Measurements from ENCODE around the gene ARHGEF1. TPM values are rescaled to one million over a fixed set of nuclear protein-coding genes. Genes with fewer than 3 reads are reported as not detected.
"Not testable (repeated sequence)": the region's sequence is repeated elsewhere in the genome, so short reads cannot be mapped to it uniquely, and the experiment has no call there.

ARHGEF1 gene
- total RNA-seq, 8 experiments from 2014 or later: 10.4 to 64.9 (median 24.2) TPM

GRCh38 chr19:41914424-41914834 is 31.4 kb downstream of the ARHGEF1 start:
- WGBS, 10 experiments: 0 to 14% (median 5%) methylated on average over 1 to 2 of the region's 5 CpGs; no CpG with 5 or more reads in 6 of the 10 experiments
- ATAC-seq (replicated peaks in 6 of 8); H3K27ac ChIP-seq; H3K4me3 ChIP-seq; in situ Hi-C loops (cut with MboI; ENCODE audit: low pct_unique_long_range_greater_than_20kb in 2 of 9, low sequenced_read_pairs in 9 of 9, unreplicated experiment in 9 of 9): not testable (repeated sequence)
- peaks cover 0 to 21% of the 10 kb centered on the region in 2 donors for H3K4me1 ChIP-seq (replicated peaks in 1 of 2)

DNA sequence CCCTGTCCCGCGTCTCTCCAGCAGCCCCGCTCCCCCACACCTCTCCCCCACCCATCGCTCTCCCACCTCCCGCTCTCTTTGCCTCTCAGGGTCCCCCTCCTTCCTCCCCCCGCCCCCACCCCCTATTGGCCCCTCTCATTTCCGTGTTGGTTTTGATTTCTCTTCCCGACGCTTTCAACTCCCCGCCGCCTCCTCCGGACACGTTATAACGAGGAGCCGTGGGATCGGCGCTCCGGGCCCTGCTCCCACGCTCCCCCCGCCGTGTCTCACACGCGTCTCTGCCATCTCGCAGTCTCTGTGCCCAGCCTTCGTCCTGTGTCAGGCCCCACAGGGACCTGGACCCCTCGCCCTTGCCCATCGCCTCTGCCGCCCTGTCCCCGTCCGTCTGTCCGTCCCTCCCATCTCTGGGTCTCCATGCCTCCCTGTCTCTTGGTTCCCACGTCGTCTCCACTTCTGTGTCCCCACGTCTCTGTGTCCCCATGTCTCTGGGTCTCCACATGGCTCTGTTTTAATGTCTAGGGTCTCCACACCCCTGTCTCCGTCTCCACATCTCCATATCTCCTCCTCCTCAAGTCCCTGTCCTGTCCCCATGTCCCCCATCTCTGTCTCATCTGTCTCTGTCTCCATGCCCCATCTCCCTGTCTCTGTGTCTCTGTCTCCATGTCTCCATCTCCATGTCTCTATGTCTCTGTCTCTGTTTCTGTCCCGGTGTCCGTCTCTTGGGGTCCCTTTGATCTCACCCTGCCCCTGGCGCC is 32.2 kb downstream of the ARHGEF1 start:
- no peak overlapping the region for H3K4me3 ChIP-seq
- WGBS, 10 experiments: 0 to 20% (median 10%) methylated on average over 1 to 8 of the region's 38 CpGs; no CpG with 5 or more reads in 5 of the 10 experiments
- no peak overlapping the region for H3K27ac ChIP-seq
- in situ Hi-C loops (cut with MboI; ENCODE audit: low pct_unique_long_range_greater_than_20kb in 2 of 9, low sequenced_read_pairs in 9 of 9, unreplicated experiment in 9 of 9): no loop called here
- ATAC-seq (replicated peaks in 6 of 8): no peak
- H3K4me1 ChIP-seq (replicated peaks in 1 of 2): peaks cover 0 to 21% of the 10 kb centered on the region in 2 donors

GRCh38 chr19:41915776-41916414 is 32.9 kb downstream of the ARHGEF1 start:
- in situ Hi-C loops (cut with MboI; ENCODE audit: low pct_unique_long_range_greater_than_20kb in 2 of 9, low sequenced_read_pairs in 9 of 9, unreplicated experiment in 9 of 9): no loop called here
- no peak for ATAC-seq (replicated peaks in 6 of 8)
- WGBS, 10 experiments: 17 to 83% (median 47%) methylated on average over 1 to 5 of the region's 27 CpGs; no CpG with 5 or more reads in 6 of the 10 experiments
- peaks cover 0 to 21% of the 10 kb centered on the region in 2 donors for H3K4me1 ChIP-seq (replicated peaks in 1 of 2)
- H3K27ac ChIP-seq: no peak overlapping the region
- H3K4me3 ChIP-seq: no peak overlapping the region

DNA sequence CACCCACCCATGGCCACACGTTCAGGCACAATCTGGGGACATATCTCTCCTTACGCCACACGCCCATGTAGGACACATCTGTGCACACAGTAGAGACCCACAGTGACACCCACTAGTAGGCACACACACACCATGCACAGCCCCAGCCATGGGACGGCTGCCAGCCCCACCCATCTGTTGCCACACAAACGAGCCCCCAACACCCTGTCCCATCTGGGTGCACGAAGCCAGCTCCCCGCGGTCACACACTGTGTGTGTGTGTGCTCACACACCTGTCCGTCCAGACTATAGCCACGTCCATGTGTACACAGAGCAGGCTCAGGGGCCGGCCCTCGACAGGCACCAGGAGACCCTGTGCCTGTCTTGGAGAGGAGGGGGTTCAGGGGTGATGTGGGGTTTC is 34.7 kb downstream of the ARHGEF1 start:
- Histone ChIP-seq H3K4me1 (replicated peaks in 1 of 2) (peaks cover 7 to 30% of the 10 kb centered on the region in 2 donors), H3K27ac (no peak overlapping the region), H3K4me3 (no peak overlapping the region)
- ATAC-seq (replicated peaks in 6 of 8): peak in 5 of 8 experiments; percentile 5 to 17 (median 13)
- 0 to 100% (median 60%) methylated on average over 1 to 3 of the region's 12 CpGs; no CpG with 5 or more reads in 7 of the 10 experiments for WGBS, 10 experiments
- in situ Hi-C loops (cut with MboI; ENCODE audit: low pct_unique_long_range_greater_than_20kb in 2 of 9, low sequenced_read_pairs in 9 of 9, unreplicated experiment in 9 of 9): no loop called here

- 60 to 100% (median 77%) methylated on average over 1 to 4 of the region's 6 CpGs; no CpG with 5 or more reads in 4 of the 10 experiments for WGBS, 10 experiments
- peaks cover 11 to 31% of the 10 kb centered on the region in 2 donors for H3K4me1 ChIP-seq (replicated peaks in 1 of 2)
- ATAC-seq (replicated peaks in 6 of 8): no peak
- no peak overlapping the region for H3K27ac ChIP-seq
- in situ Hi-C loops (cut with MboI; ENCODE audit: low pct_unique_long_range_greater_than_20kb in 2 of 9, low sequenced_read_pairs in 9 of 9, unreplicated experiment in 9 of 9): no loop called here
- H3K4me3 ChIP-seq: no peak overlapping the region
Measured at GRCh38 chr19:41918095-41918494, 35.1 kb downstream of the ARHGEF1 start.

DNA sequence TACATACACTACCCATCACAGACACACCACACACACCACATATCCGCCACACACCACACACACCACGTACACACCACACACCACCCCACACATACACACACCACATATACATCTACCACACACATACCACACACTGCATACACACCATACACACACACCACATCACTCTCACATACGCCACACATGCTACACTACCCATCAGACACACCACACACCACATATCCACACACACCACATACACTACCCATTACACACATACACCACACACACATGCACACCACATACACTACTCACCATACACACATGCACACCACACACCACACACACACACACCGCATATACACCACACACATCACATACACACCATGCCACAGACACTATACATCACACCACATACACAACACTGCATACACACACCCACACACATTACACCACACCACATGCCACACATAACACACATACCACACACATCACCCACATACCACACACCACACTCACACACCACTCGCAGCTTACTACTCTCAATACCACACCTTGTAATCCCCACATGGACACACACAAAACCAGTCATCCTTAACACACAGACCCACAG is 35.8 kb downstream of the ARHGEF1 start:
- Histone ChIP-seq H3K4me3 (no peak overlapping the region), H3K4me1 (replicated peaks in 1 of 2) (peaks cover 13 to 26% of the 10 kb centered on the region in 2 donors), H3K27ac (no peak overlapping the region)
- WGBS, 10 experiments: 50 to 100% (median 83%) methylated on average over 1 to 5 of the region's 5 CpGs; no CpG with 5 or more reads in 2 of the 10 experiments
- no peak for ATAC-seq (replicated peaks in 6 of 8)
- in situ Hi-C loops (cut with MboI; ENCODE audit: low pct_unique_long_range_greater_than_20kb in 2 of 9, low sequenced_read_pairs in 9 of 9, unreplicated experiment in 9 of 9): no loop called here

DNA sequence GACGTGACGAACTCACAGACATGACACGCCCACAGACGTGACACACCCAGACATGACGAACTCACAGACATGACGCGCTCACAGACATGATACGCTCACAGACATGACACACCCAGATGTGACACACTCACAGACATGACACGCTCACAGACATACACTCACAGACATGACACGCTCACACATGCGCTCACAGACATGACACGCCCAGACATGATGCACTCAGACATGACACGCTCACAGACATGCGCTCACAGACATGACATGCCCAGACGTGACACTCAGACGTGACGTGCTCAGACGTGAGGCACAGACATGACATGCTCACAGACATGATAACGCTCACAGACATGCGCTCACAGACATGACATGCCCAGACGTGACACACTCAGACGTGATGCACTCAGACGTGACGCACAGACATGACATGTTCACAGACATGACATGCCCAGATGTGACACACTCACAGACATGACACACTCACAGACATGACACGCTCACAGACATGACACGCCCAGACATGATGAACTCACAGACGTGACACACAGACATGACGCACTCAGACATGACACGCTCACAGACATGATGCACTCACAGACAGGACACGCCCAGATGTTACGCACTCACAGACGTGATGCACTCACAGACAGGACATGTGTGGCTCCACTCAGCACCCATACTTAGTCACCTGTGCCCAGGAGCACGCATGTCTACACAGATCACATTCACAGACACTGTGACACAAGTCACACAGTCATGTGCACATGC is 37.1 kb downstream of the ARHGEF1 start:
- ATAC-seq (replicated peaks in 6 of 8): peak in 3 of 8 experiments; percentile 2 to 33 (median 11)
- peaks cover 13 to 24% of the 10 kb centered on the region in 2 donors for H3K4me1 ChIP-seq (replicated peaks in 1 of 2)
- H3K4me3 ChIP-seq: no peak overlapping the region
- 75 to 93% (median 83%) methylated on average over 2 to 15 of the region's 33 CpGs; no CpG with 5 or more reads in 4 of the 10 experiments for WGBS, 10 experiments
- H3K27ac ChIP-seq: no peak overlapping the region
- in situ Hi-C loops (cut with MboI; ENCODE audit: low pct_unique_long_range_greater_than_20kb in 2 of 9, low sequenced_read_pairs in 9 of 9, unreplicated experiment in 9 of 9): no loop called here

DNA sequence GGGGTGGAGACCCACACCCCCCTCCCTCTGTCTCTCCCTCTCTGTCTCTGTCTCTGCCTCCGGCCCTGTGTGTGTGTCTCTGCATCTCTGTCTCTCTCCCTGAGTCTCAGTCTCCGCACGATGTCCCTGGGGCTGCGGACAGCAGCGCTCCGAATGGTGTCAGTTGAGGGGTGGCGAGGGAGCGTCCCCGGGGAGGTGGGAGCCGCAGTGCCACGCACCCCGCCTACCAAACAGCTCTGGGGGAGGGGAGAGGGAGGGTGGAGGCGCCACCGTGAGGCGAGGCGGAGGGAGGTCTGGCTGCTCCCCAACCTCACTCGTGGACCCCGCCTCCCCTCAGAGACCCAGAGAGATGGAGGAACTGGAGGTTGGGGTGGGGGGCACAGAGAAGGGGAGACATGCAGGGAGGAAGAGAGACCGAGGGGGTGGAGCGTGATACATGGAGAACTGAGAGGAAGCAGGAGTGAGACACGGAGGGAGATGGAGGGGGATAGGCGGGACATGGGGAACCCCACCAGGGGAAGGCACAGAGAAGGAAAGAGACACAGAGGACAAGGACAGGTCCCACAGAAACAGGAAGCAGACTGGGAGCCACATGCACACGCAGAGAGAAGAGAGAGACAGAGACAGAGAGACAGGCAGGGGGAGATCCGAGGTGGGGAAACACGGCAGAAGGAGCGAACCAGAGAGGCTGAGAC is 38.0 kb downstream of the ARHGEF1 start:
- in situ Hi-C loops (cut with MboI; ENCODE audit: low pct_unique_long_range_greater_than_20kb in 2 of 9, low sequenced_read_pairs in 9 of 9, unreplicated experiment in 9 of 9): no loop called here
- peak in 4 of 8 experiments; percentile 2 to 42 (median 22) for ATAC-seq (replicated peaks in 6 of 8)
- WGBS, 10 experiments: 0 to 30% (median 4%) methylated on average over 1 to 4 of the region's 26 CpGs; no CpG with 5 or more reads in 2 of the 10 experiments

GRCh38 chr19:41921577-41922576 is 38.9 kb downstream of the ARHGEF1 start:
- Histone ChIP-seq H3K4me3 (no peak overlapping the region), H3K4me1 (replicated peaks in 1 of 2) (peaks cover 19 to 22% of the 10 kb centered on the region in 2 donors), H3K27ac (no peak overlapping the region)
- peak in 1 of 8 experiments; percentile 25 for ATAC-seq (replicated peaks in 6 of 8)
- WGBS, 10 experiments: 0 to 62% (median 12%) methylated on average over 2 to 11 of the region's 22 CpGs
- in situ Hi-C loops (cut with MboI; ENCODE audit: low pct_unique_long_range_greater_than_20kb in 2 of 9, low sequenced_read_pairs in 9 of 9, unreplicated experiment in 9 of 9): no loop called here

More for the DNA sequence above, 38.0 kb downstream of the ARHGEF1 start:
- Histone ChIP-seq H3K4me1 (replicated peaks in 1 of 2) (peaks cover 13 to 20% of the 10 kb centered on the region in 2 donors), H3K27ac (no peak overlapping the region), H3K4me3 (no peak overlapping the region)

GRCh38 chr19:41922585-41922984 is 39.6 kb downstream of the ARHGEF1 start:
- Histone ChIP-seq H3K27ac (no peak overlapping the region), H3K4me1 (replicated peaks in 1 of 2) (peaks cover 20 to 26% of the 10 kb centered on the region in 2 donors), H3K4me3 (no peak overlapping the region)
- in situ Hi-C loops (cut with MboI; ENCODE audit: low pct_unique_long_range_greater_than_20kb in 2 of 9, low sequenced_read_pairs in 9 of 9, unreplicated experiment in 9 of 9): no loop called here
- WGBS, 10 experiments: 25% methylated on average over 2 of the region's 18 CpGs; no CpG with 5 or more reads in 9 of the 10 experiments
- peak in 5 of 8 experiments; percentile 7 to 47 (median 38) for ATAC-seq (replicated peaks in 6 of 8)

- H3K4me3 ChIP-seq: no peak overlapping the region
- peaks cover 27% of the 10 kb centered on the region in 2 donors for H3K4me1 ChIP-seq (replicated peaks in 1 of 2)
- no peak overlapping the region for H3K27ac ChIP-seq
- no peak for ATAC-seq (replicated peaks in 6 of 8)
- in situ Hi-C loops (cut with MboI; ENCODE audit: low pct_unique_long_range_greater_than_20kb in 2 of 9, low sequenced_read_pairs in 9 of 9, unreplicated experiment in 9 of 9): no loop called here
- WGBS, 10 experiments: 0 to 55% (median 29%) methylated on average over 1 to 2 of the region's 6 CpGs; no CpG with 5 or more reads in 2 of the 10 experiments
Measured at GRCh38 chr19:41923045-41923788, 40.2 kb downstream of the ARHGEF1 start.
